Esophagus squamous epithelium (tissue), 4 donors: ENCODE data around the gene KRT77.

Experiments
- CTCF ChIP-seq, 6 experiments: fragments of 450-650 bp in 4 of 6; fragments of 200-600 bp in 2 of 6; sonication (generic) in 2 of 6; IDR thresholded peaks; one replicate each; pipeline ENCODE4 v1.5.1; 2016 to 2019; ENCODE audit warnings: antibody characterized with exemption in 6 of 6, mild to moderate bottlenecking in 4 of 6, moderate library complexity in 4 of 6
- POLR2A ChIP-seq, 4 donors: fragments of 450-650 bp; IDR thresholded peaks; one replicate each; pipeline ENCODE4 v1.6.1; 2017; ENCODE audit warnings: antibody characterized with exemption in 4 of 4, mild to moderate bottlenecking in 4 of 4, moderate library complexity in 3 of 4

GRCh38 chr12:52655251-52655650 is 48.1 kb downstream of the KRT77 start:
- TF ChIP-seq CTCF (IDR thresholded peaks at IDR 0.05) (no peak), POLR2A (IDR thresholded peaks at IDR 0.05) (no peak)
